Gastroesophageal sphincter (tissue), 3 donors: Measurements from ENCODE around the gene WAS.

Experiments
- EP300 ChIP-seq: sonication (generic); formaldehyde crosslinking; IDR thresholded peaks from one replicate; pipeline ENCODE4 v1.6.1; 2017; ENCODE audit warnings: antibody characterized with exemption, mild to moderate bottlenecking
- POLR2A ChIP-seq, 2 donors: fragments of 450-650 bp; IDR thresholded peaks; one replicate each; pipeline ENCODE4 v1.6.1; 2017; ENCODE audit warnings: antibody characterized with exemption in 2 of 2, mild to moderate bottlenecking in 2 of 2, moderate library complexity in 1 of 2
- POLR2AphosphoS5 ChIP-seq: sonication (generic); formaldehyde crosslinking; IDR thresholded peaks from one replicate; pipeline ENCODE4 v1.6.1; 2017; ENCODE audit warnings: antibody characterized with exemption
- TF ChIP-seq, protein P1 (sequence below), 4 experiments: fragments of 200-600 bp in 2 of 4; fragments of 450-650 bp in 2 of 4; sonication (generic) in 1 of 4; IDR thresholded peaks; one replicate each; pipeline ENCODE4 v1.5.1; 2017 to 2019; ENCODE audit warnings: antibody characterized with exemption in 4 of 4, mild to moderate bottlenecking in 2 of 4, moderate library complexity in 2 of 4

DNA sequence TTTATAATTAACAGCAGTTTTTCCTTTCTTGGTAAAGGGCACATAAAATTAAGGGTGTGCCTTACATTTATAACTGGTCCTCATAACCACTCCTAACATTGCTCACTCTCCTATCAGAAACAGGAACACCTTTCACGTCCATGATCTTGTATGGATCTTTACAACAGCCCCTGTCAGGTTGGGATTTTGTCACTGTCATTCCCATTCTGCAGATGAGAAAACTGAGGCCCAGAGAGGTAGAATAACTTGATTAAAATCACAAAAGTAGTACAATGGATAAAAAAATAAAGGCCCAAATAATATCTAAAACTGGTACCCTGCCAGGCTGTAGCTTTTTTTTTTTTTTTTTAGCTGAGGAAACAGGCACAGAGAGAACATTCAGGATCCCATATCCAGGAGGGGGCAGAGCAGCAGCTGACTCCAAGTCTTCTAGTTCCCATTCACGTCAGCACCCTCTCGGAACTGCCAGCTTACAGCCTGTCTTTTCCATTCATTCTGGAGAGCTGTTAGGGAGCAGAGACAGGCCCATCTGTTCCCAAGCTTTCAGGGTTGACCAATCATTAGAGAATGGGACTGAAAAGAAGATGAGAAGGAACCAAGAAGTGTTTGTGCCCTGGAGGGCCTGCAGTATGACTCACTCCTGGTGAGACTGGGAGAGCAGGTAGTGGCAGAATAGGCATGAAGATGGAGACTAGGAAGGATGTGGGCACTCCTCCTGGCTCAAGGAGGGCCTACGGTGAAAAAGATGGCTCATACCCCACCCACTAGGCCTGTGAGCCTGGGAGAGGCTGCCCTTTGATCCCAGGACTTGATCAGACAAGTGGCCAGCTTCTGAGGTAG is 20.3 kb downstream of the WAS start:
- TF ChIP-seq, protein P1, sequence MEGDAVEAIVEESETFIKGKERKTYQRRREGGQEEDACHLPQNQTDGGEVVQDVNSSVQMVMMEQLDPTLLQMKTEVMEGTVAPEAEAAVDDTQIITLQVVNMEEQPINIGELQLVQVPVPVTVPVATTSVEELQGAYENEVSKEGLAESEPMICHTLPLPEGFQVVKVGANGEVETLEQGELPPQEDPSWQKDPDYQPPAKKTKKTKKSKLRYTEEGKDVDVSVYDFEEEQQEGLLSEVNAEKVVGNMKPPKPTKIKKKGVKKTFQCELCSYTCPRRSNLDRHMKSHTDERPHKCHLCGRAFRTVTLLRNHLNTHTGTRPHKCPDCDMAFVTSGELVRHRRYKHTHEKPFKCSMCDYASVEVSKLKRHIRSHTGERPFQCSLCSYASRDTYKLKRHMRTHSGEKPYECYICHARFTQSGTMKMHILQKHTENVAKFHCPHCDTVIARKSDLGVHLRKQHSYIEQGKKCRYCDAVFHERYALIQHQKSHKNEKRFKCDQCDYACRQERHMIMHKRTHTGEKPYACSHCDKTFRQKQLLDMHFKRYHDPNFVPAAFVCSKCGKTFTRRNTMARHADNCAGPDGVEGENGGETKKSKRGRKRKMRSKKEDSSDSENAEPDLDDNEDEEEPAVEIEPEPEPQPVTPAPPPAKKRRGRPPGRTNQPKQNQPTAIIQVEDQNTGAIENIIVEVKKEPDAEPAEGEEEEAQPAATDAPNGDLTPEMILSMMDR (IDR thresholded peaks at IDR 0.05) = no peak
- no peak for TF ChIP-seq POLR2A (IDR thresholded peaks at IDR 0.05)
- no peak for TF ChIP-seq EP300
- no peak for TF ChIP-seq POLR2AphosphoS5
